HL-60 (cell line): ENCODE measurements around the gene ZMIZ1.

Source experiments
- DNase-seq, 2 experiments: peaks; one replicate each; pipeline ENCODE4 v3.0.0-alpha.2; 2010 to 2020; ENCODE audit warnings: low read depth in 1 of 2, low spot score in 1 of 2
- H3K27ac ChIP-seq: fragments of 250-450 bp; sonication (Bioruptor Pico); replicated peaks from 2 replicates; pipeline ENCODE4 v1.5.1; 2020; ENCODE audit warnings: mild to moderate bottlenecking, moderate library complexity
- H3K27me3 ChIP-seq: fragments of 250-450 bp; sonication (Bioruptor Pico); 2 replicates; pipeline ENCODE4 v1.5.1; 2021; ENCODE audit warnings: mild to moderate bottlenecking, moderate library complexity; ENCODE audit not compliant: insufficient read depth, poor library complexity, severe bottlenecking
- H3K4me3 ChIP-seq: replicated peaks from 2 replicates; pipeline ENCODE4 v1.5.1; 2011; ENCODE audit warnings: mild to moderate bottlenecking, control low read depth, low read length; ENCODE audit not compliant: insufficient read depth
- CTCF ChIP-seq: IDR thresholded peaks from one replicate; pipeline ENCODE4 v1.5.1; 2011; ENCODE audit warnings: low read length, control low read depth, inconsistent platforms; ENCODE audit not compliant: insufficient read depth
- GABPA ChIP-seq: IDR thresholded peaks from 2 replicates; pipeline ENCODE4 v1.6.1; 2012; ENCODE audit warnings: low read depth
- POLR2AphosphoS5 ChIP-seq: IDR thresholded peaks from 2 replicates; pipeline ENCODE4 v1.6.1; 2012; ENCODE audit warnings: low read depth
- REST ChIP-seq: IDR thresholded peaks from 2 replicates; pipeline ENCODE4 v1.6.1; 2012; ENCODE audit warnings: low read depth; ENCODE audit not compliant: insufficient replicate concordance
- SPI1 ChIP-seq: IDR thresholded peaks from 2 replicates; pipeline ENCODE4 v1.6.1; 2012; ENCODE audit warnings: low read depth, mild to moderate bottlenecking, borderline replicate concordance

ZMIZ1 gene

DNA sequence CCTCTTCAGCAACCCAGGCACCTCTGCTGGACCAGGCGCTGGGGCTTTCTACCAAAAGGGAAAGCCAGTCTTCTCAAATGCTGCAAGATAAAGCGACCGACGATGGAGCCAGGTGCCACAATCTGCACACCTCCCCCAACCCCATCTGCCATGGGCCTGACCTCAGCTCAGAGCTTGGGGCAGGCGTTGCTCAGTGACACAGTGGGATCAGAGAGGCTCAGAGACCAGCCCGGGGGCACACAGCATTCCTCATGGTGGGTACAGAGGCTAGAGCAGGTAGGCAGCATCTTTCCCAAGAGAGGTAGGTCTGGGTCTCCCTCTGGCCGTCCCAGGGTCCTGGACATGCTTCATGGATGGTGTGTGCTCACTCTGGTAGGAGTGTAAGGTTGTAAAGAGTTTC is 56.3 kb downstream of the ZMIZ1 start:
- no peak overlapping the region for H3K27ac ChIP-seq
- TF ChIP-seq POLR2AphosphoS5 (no peak), CTCF (no peak), SPI1 (no peak), GABPA (no peak), REST (no peak)
- DNase-seq = no peak
- H3K4me3 ChIP-seq = no peak overlapping the region
- H3K27me3 ChIP-seq = no peaks in the 10 kb centered on the region

DNA sequence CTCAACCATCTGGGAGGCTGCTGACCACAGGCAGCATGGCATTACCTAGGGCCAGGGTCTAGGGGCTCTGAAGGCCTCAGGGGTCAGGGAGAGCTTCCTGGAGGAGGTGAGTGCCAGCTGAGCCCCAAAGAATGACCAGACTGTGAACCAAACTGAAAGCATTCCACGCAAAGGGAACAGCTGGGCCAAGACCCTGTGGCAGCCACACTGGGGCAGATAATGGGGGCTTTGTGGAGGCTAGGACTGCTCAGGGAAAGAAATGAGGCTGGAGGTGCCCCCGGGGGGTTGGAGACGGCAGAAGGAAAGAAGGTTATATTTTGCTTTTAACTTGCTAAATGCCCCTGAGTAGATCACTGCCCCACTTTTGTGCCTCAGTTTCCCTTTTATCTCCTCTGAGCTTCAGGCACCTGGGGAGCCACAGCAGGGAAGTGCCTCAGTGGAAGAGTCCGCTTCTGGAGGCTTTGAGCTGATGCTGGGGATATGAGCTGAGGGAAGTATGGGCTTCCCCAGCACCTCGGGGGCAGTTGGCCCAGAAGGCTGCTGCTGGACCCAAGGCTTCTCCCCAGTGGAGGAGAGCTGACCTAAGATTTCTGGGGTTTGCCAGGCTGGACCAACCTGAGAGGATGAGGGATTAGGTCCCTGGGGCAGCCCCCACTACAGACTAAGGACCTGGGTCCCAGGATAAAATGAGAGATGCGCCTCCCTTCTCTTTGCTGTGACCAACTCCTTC is 57.8 kb downstream of the ZMIZ1 start:
- no peak overlapping the region for H3K4me3 ChIP-seq
- H3K27ac ChIP-seq = peak overlapping the region; percentile 25

More for the DNA sequence above, 57.8 kb downstream of the ZMIZ1 start:
- H3K27me3 ChIP-seq = no peaks in the 10 kb centered on the region
- no peak for DNase-seq
- TF ChIP-seq GABPA = no peak
- no peak for TF ChIP-seq REST
- no peak for TF ChIP-seq POLR2AphosphoS5
- no peak for TF ChIP-seq SPI1
- no peak for TF ChIP-seq CTCF
